GM18868 (cell line): ENCODE data around the gene TENT4B.

Experiments
- ATAC-seq: cut with Tn5 transposase; IDR thresholded peaks from one replicate; pipeline ENCODE4 v1.9.1; 2021; ENCODE audit warnings: mild to moderate bottlenecking, moderate library complexity; ENCODE audit not compliant: unreplicated experiment

The TENT4B gene

GRCh38 chr16:50267651-50268050 is 114.5 kb downstream of the TENT4B start:
- ATAC-seq, result no peak

- ATAC-seq, result no peak
Measured at GRCh38 chr16:50268352-50268751, 115.2 kb downstream of the TENT4B start.

- ATAC-seq, result no peak
Measured at GRCh38 chr16:50269061-50269705, 116.1 kb downstream of the TENT4B start.

- ATAC-seq, result no peak
Measured at GRCh38 chr16:50269769-50270509, 116.8 kb downstream of the TENT4B start.

- ATAC-seq, result no peak
Measured at GRCh38 chr16:50270510-50271147, 117.5 kb downstream of the TENT4B start.

GRCh38 chr16:50271148-50272041 is 118.3 kb downstream of the TENT4B start:
- ATAC-seq, result no peak

GRCh38 chr16:50272111-50272571 is 119.0 kb downstream of the TENT4B start:
- ATAC-seq, result no peak

GRCh38 chr16:50272687-50273381 is 119.7 kb downstream of the TENT4B start:
- ATAC-seq, result no peak

GRCh38 chr16:50273382-50273690 is 120.2 kb downstream of the TENT4B start:
- no peak for ATAC-seq

- ATAC-seq, result peak; percentile 74
Measured at GRCh38 chr16:50273888-50274325, 120.8 kb downstream of the TENT4B start.

GRCh38 chr16:50274326-50275097 is 121.4 kb downstream of the TENT4B start:
- ATAC-seq, result peak; percentile 45

GRCh38 chr16:50275098-50275415 is 122.0 kb downstream of the TENT4B start:
- no peak for ATAC-seq

- no peak for ATAC-seq
Measured at GRCh38 chr16:50275428-50276325, 122.6 kb downstream of the TENT4B start.

GRCh38 chr16:50276326-50276640 is 123.2 kb downstream of the TENT4B start:
- no peak for ATAC-seq

GRCh38 chr16:50276801-50277555 is 123.9 kb downstream of the TENT4B start:
- ATAC-seq, result no peak

- no peak for ATAC-seq
Measured at GRCh38 chr16:50278251-50278650, 125.1 kb downstream of the TENT4B start.

- ATAC-seq, result no peak
Measured at GRCh38 chr16:50279504-50279865, 126.4 kb downstream of the TENT4B start.

GRCh38 chr16:50280932-50281331 is 127.8 kb downstream of the TENT4B start:
- ATAC-seq, result no peak
